MCF 10A (cell line): ENCODE data around the gene GPX4. TPM values are rescaled to one million over a fixed set of nuclear protein-coding genes. Genes with fewer than 3 reads are reported as not detected.

Source experiments
- BruUV-seq: library from RNA; stranded (reverse); fragments of 400-500 nt; replicated peaks from 2 replicates; lab custom pipeline; 2021; lab: Mats Ljungman, UMichigan
- CTCF ChIA-PET: fragments of 300-600 bp; sonication (Branson Sonifier 250); formaldehyde crosslinking; extraction: SDS; loops from one replicate; lab custom pipeline; 2021; ENCODE audit warnings: antibody characterized with exemption, inconsistent platforms; lab: Yijun Ruan, JAX
- POLR2A ChIA-PET: fragments of 300-600, 350-650 bp; sonication (Branson Sonifier 250); formaldehyde crosslinking; extraction: SDS; loops from one replicate; lab custom pipeline; 2020; ENCODE audit warnings: antibody characterized with exemption, inconsistent platforms; lab: Yijun Ruan, JAX
- DNase-seq: peaks from one replicate; pipeline ENCODE4 v3.0.0-alpha.2; 2018; ENCODE audit not compliant: unreplicated experiment
- H3K27ac Mint-ChIP-seq: one replicate; pipeline ENCODE4 v1.8.0; 2022; ENCODE audit warnings: mild to moderate bottlenecking, low read depth, mixed read lengths; ENCODE audit not compliant: unreplicated experiment
- H3K27me3 Mint-ChIP-seq: one replicate; pipeline ENCODE4 v1.8.0; 2022; ENCODE audit warnings: mixed read lengths; ENCODE audit not compliant: insufficient read depth, unreplicated experiment
- H3K36me3 Mint-ChIP-seq: one replicate; pipeline ENCODE4 v1.8.0; 2022; ENCODE audit warnings: mild to moderate bottlenecking, moderate library complexity, mixed read lengths; ENCODE audit not compliant: insufficient read depth, unreplicated experiment
- H3K4me1 Mint-ChIP-seq: one replicate; pipeline ENCODE4 v1.8.0; 2022; ENCODE audit warnings: mixed read lengths; ENCODE audit not compliant: insufficient read depth, unreplicated experiment
- H3K4me3 Mint-ChIP-seq: one replicate; pipeline ENCODE4 v1.8.0; 2022; ENCODE audit warnings: mild to moderate bottlenecking, moderate library complexity, mixed read lengths; ENCODE audit not compliant: unreplicated experiment
- H3K9me3 Mint-ChIP-seq: one replicate; pipeline ENCODE4 v1.8.0; 2022; ENCODE audit warnings: mixed read lengths; ENCODE audit not compliant: unreplicated experiment
- CTCF ChIP-seq: fragments of 200-600 bp; IDR thresholded peaks from one replicate; pipeline ENCODE4 v1.8.0; 2022; ENCODE audit warnings: antibody characterized with exemption, mild to moderate bottlenecking; ENCODE audit not compliant: unreplicated experiment
- intact Hi-C: fragments of 100-400 bp; cut with micrococcal nuclease; formaldehyde crosslinking; loops from 2 replicates; pipeline ENCODE4 v1.14.1; 2022
- total RNA-seq: library from RNA; stranded (reverse); gene quantifications from 2 replicates; pipeline ENCODE4 v1.2.3, GENCODE V29; 2022

Gene GPX4
- total RNA-seq, 1 experiment from 2014 or later = 191 TPM

- CTCF ChIA-PET = interaction anchor here (1.4 to 1.5 kb wide), 2 partner anchors 9 to 16 kb away, joined by 4 to 6 read pairs; no protein-coding TSS in a partner anchor
Measured at GRCh38 chr19:1073956-1074517, 29.8 kb upstream of the GPX4 start.

GRCh38 chr19:1074544-1075283 lies 29.1 kb upstream of the GPX4 start:
- ChIA-PET POLR2A (interaction anchor here (0.6 to 4.2 kb wide), 12 partner anchors 9 to 441 kb away, joined by 3 to 20 read pairs (median 5); partner anchors contain the start of genes ABCA7, ATP5F1D, CNN2 and POLRMT), CTCF (interaction anchor here (0.8 to 1.4 kb wide), 2 partner anchors 17 to 23 kb away, joined by 4 read pairs; no protein-coding TSS in a partner anchor)
- no TSS peak for BruUV-seq
- Mint-ChIP-seq H3K36me3 (peaks cover under 1% of the 10 kb centered on the region), H3K9me3 (no peaks in the 10 kb centered on the region), H3K4me1 (peaks cover 8% of the 10 kb centered on the region), H3K4me3 (no peak overlapping the region), H3K27me3 (no peaks in the 10 kb centered on the region), H3K27ac (no peak overlapping the region)
- intact Hi-C loops = no loop called here
- DNase-seq = peak; percentile 87
- no peak for TF ChIP-seq CTCF

More at GRCh38 chr19:1073956-1074517, 29.8 kb upstream of the GPX4 start:
- intact Hi-C loops = no loop called here
- no TSS peak for BruUV-seq
- POLR2A ChIA-PET = interaction anchor here (0.6 to 4.2 kb wide), 10 partner anchors 9 to 441 kb away, joined by 3 to 20 read pairs (median 5); partner anchors contain the start of genes ABCA7, ATP5F1D, CNN2 and POLRMT
- no peak overlapping the region for H3K27ac Mint-ChIP-seq
- H3K9me3 Mint-ChIP-seq = no peaks in the 10 kb centered on the region
- peaks cover 10% of the 10 kb centered on the region for H3K4me1 Mint-ChIP-seq
- no peak for DNase-seq
- H3K36me3 Mint-ChIP-seq = peaks cover under 1% of the 10 kb centered on the region
- H3K4me3 Mint-ChIP-seq = no peak overlapping the region
- no peak for TF ChIP-seq CTCF
- H3K27me3 Mint-ChIP-seq = no peaks in the 10 kb centered on the region

GRCh38 chr19:1076046-1076386 lies 27.8 kb upstream of the GPX4 start:
- no peak for DNase-seq
- no peak overlapping the region for H3K27ac Mint-ChIP-seq
- no TSS peak for BruUV-seq
- peak overlapping the region; percentile 43 for H3K4me3 Mint-ChIP-seq
- TF ChIP-seq CTCF = no peak
- peaks cover 8% of the 10 kb centered on the region for H3K4me1 Mint-ChIP-seq
- peaks cover 12% of the 10 kb centered on the region for H3K36me3 Mint-ChIP-seq
- no peaks in the 10 kb centered on the region for H3K9me3 Mint-ChIP-seq
- POLR2A ChIA-PET = interaction anchor here (0.6 to 4.2 kb wide), 9 partner anchors 9 to 128 kb away, joined by 3 to 20 read pairs (median 5); partner anchors contain the start of gene CNN2
- H3K27me3 Mint-ChIP-seq = no peaks in the 10 kb centered on the region
- intact Hi-C loops = no loop called here
- CTCF ChIA-PET = no interaction called here

GRCh38 chr19:1076951-1077350 lies 26.8 kb upstream of the GPX4 start:
- ChIA-PET CTCF (interaction anchor here (0.6 to 1.2 kb wide), 3 partner anchors 19 to 140 kb away, joined by 3 to 5 read pairs (median 4); no protein-coding TSS in a partner anchor), POLR2A (interaction anchor here (0.6 to 4.2 kb wide), 5 partner anchors 8 to 1073 kb away, joined by 3 to 20 read pairs (median 3); no protein-coding TSS in a partner anchor)
- DNase-seq = peak; percentile 79
- Mint-ChIP-seq H3K27me3 (no peaks in the 10 kb centered on the region), H3K36me3 (peaks cover 12% of the 10 kb centered on the region), H3K4me3 (peak overlapping the region; percentile 19), H3K27ac (no peak overlapping the region), H3K4me1 (peaks cover 8% of the 10 kb centered on the region), H3K9me3 (no peaks in the 10 kb centered on the region)
- BruUV-seq = no TSS peak
- no peak for TF ChIP-seq CTCF
- intact Hi-C loops = no loop called here
